HCT116 (cell line): Measurements from ENCODE around the gene SLCO2A1.

Experiments
- CEBPB ChIP-seq: IDR thresholded peaks from 2 replicates; pipeline ENCODE4 v1.6.1; 2012; ENCODE audit warnings: low read depth
- CTCF ChIP-seq, 3 experiments: fragments of 200-600 bp in 1 of 3; sonication (generic) in 1 of 3; IDR thresholded peaks in 2 of 3; conservative IDR thresholded peaks in 1 of 3; 2 replicates each; pipeline ENCODE4 v1.5.1; 2012 to 2017; ENCODE audit warnings: low read depth in 2 of 3, low read length in 2 of 3, antibody characterized with exemption in 1 of 3, borderline replicate concordance in 1 of 3, control low read depth in 1 of 3, mild to moderate bottlenecking in 1 of 3, mixed read lengths in 1 of 3, mixed run types in 1 of 3, moderate library complexity in 1 of 3; ENCODE audit not compliant: insufficient read depth in 1 of 3
- EZH2phosphoT487 ChIP-seq: fragments of 200-600 bp; IDR thresholded peaks from 2 replicates; pipeline ENCODE4 v1.6.1; 2018; ENCODE audit warnings: antibody characterized with exemption, borderline replicate concordance
- POLR2A ChIP-seq: IDR thresholded peaks from 2 replicates; pipeline ENCODE4 v1.7.0; 2011; ENCODE audit warnings: borderline replicate concordance; ENCODE audit not compliant: insufficient read depth, insufficient read length; ENCODE audit errors: extremely low read depth
- REST ChIP-seq: IDR thresholded peaks from 2 replicates; pipeline ENCODE4 v1.6.1; 2012; ENCODE audit warnings: low read depth

GRCh38 chr3:134038716-134039115 is 9.0 kb upstream of the SLCO2A1 start:
- no peak for TF ChIP-seq POLR2A
- TF ChIP-seq EZH2phosphoT487: no peak
- no peak for TF ChIP-seq CEBPB
- no peak for TF ChIP-seq CTCF (IDR thresholded peaks at IDR 0.05 in 2 of 3, conservative IDR thresholded peaks at IDR 0.05 in 1 of 3; ENCODE audit: borderline replicate concordance in 1 of 3, insufficient read depth in 1 of 3, low read depth in 2 of 3, low read length in 2 of 3)
- no peak for TF ChIP-seq REST
